GM23338 (cell line): ENCODE results near the gene XDH. TPM values are rescaled to one million over a fixed set of nuclear protein-coding genes. Genes with fewer than 3 reads are reported as not detected.

ENCODE experiments used
- ATAC-seq: fragments of 200-7000 bp; cut with Tn5 transposase; 3 replicates; pipeline ENCODE4 v1.9.1; 2020
- DNase-seq: peaks from one replicate; pipeline ENCODE4 v3.0.0-alpha.2; 2015; ENCODE audit warnings: low spot score
- H2AFZ ChIP-seq: fragments of 200-600 bp; sonication (generic); 2 replicates; pipeline ENCODE4 v1.8.0; 2016; ENCODE audit warnings: antibody characterized with exemption, mild to moderate bottlenecking, moderate library complexity
- H3F3A ChIP-seq: fragments of 200-600 bp; sonication (generic); replicated peaks from 2 replicates; pipeline ENCODE4 v1.8.0; 2017; ENCODE audit warnings: antibody characterized with exemption, mixed run types, low read depth
- H3K27ac ChIP-seq: fragments of 200-600 bp; sonication (generic); 2 replicates; pipeline ENCODE4 v1.6.1; 2016; ENCODE audit warnings: low read depth
- H3K27me3 ChIP-seq: fragments of 200-600 bp; sonication (generic); 2 replicates; pipeline ENCODE4 v1.8.0; 2016; ENCODE audit warnings: mild to moderate bottlenecking, mixed run types, moderate library complexity; ENCODE audit not compliant: insufficient read depth
- H3K36me3 ChIP-seq: fragments of 200-600 bp; sonication (generic); 2 replicates; pipeline ENCODE4 v1.8.0; 2016; ENCODE audit warnings: mild to moderate bottlenecking; ENCODE audit not compliant: insufficient read depth
- H3K4me1 ChIP-seq: fragments of 200-600 bp; sonication (generic); 2 replicates; pipeline ENCODE4 v1.8.0; 2016; ENCODE audit warnings: mild to moderate bottlenecking, moderate library complexity; ENCODE audit not compliant: insufficient read depth
- H3K4me2 ChIP-seq: fragments of 200-600 bp; sonication (generic); 2 replicates; pipeline ENCODE4 v1.7.1; 2017; ENCODE audit warnings: mixed run types
- H3K4me3 ChIP-seq: fragments of 200-600 bp; sonication (generic); 2 replicates; pipeline ENCODE4 v1.6.1; 2016; ENCODE audit warnings: mixed run types
- H3K79me2 ChIP-seq: fragments of 200-600 bp; sonication (generic); replicated peaks from 2 replicates; pipeline ENCODE4 v1.8.0; 2017; ENCODE audit warnings: mild to moderate bottlenecking; ENCODE audit not compliant: insufficient read depth
- H3K9me2 ChIP-seq: fragments of 200-600 bp; sonication (generic); 2 replicates; pipeline ENCODE4 v1.8.0; 2017; ENCODE audit not compliant: insufficient read depth
- H4K20me1 ChIP-seq: fragments of 200-600 bp; sonication (generic); replicated peaks from 2 replicates; pipeline ENCODE4 v1.8.0; 2017; ENCODE audit warnings: mild to moderate bottlenecking; ENCODE audit not compliant: insufficient read depth
- H3K27ac Mint-ChIP-seq: 2 replicates; pipeline ENCODE4 v1.8.0; 2020; ENCODE audit warnings: inconsistent platforms, mild to moderate bottlenecking, moderate library complexity, mixed read lengths
- H3K27me3 Mint-ChIP-seq: 3 replicates; pipeline ENCODE4 v1.8.0; 2022; ENCODE audit warnings: low read depth, mild to moderate bottlenecking, moderate library complexity, mixed read lengths, inconsistent platforms; ENCODE audit not compliant: insufficient read depth, poor library complexity
- H3K36me3 Mint-ChIP-seq: 3 replicates; pipeline ENCODE4 v1.8.0; 2021; ENCODE audit warnings: low read depth, mild to moderate bottlenecking, inconsistent platforms, moderate library complexity, mixed read lengths
- H3K4me1 Mint-ChIP-seq: 3 replicates; pipeline ENCODE4 v1.8.0; 2020; ENCODE audit warnings: mild to moderate bottlenecking, inconsistent platforms, mixed read lengths
- H3K4me3 Mint-ChIP-seq: 3 replicates; pipeline ENCODE4 v1.8.0; 2021; ENCODE audit warnings: moderate library complexity, mild to moderate bottlenecking, inconsistent platforms, mixed read lengths
- H3K9me3 Mint-ChIP-seq: 3 replicates; pipeline ENCODE4 v1.8.0; 2020; ENCODE audit warnings: moderate library complexity, mild to moderate bottlenecking, inconsistent platforms, mixed read lengths
- EZH2 ChIP-seq: fragments of 200-600 bp; sonication (generic); IDR thresholded peaks from one replicate; pipeline ENCODE4 v1.8.0; 2017; ENCODE audit warnings: antibody characterized with exemption, mild to moderate bottlenecking, low read depth; ENCODE audit not compliant: unreplicated experiment
- EZH2phosphoT487 ChIP-seq: fragments of 200-600 bp; sonication (generic); IDR thresholded peaks from one replicate; pipeline ENCODE4 v1.8.1; 2018; ENCODE audit warnings: antibody characterized with exemption; ENCODE audit not compliant: unreplicated experiment
- JUNB ChIP-seq: IDR thresholded peaks from one replicate; pipeline ENCODE4 v1.6.1; 2016; ENCODE audit warnings: antibody characterized with exemption; ENCODE audit not compliant: unreplicated experiment
- NANOG ChIP-seq: IDR thresholded peaks from 2 replicates; pipeline ENCODE4 v1.6.1; 2016; ENCODE audit warnings: antibody characterized with exemption, borderline replicate concordance
- polyA plus RNA-seq: library from polyadenylated mRNA; unstranded; fragments of >200 nt; fragmentation: Nextera tagmentation; extraction: Ambion mirVana; gene quantifications from 2 replicates; pipeline ENCODE4 v1.2.1, GENCODE V29; 2016
- total RNA-seq: library from RNA; depleted of rRNA; stranded (reverse); fragments of >200 nt; shearing (Covaris generic); gene quantifications from 2 replicates; pipeline ENCODE4 v1.2.3, GENCODE V29; 2014
- TF ChIP-seq, protein P1 (sequence below), 2 experiments: fragments of 200-600 bp in 1 of 2; sonication (generic) in 1 of 2; conservative IDR thresholded peaks; 2 replicates each; pipeline versions ENCODE4 v1.5.1 to v1.6.1; 2016 to 2017; ENCODE audit warnings: antibody characterized with exemption in 2 of 2, low read depth in 2 of 2, mild to moderate bottlenecking in 2 of 2, moderate library complexity in 1 of 2
- TF ChIP-seq, protein P2 (sequence below): IDR thresholded peaks from one replicate; pipeline ENCODE4 v1.6.1; 2018; ENCODE audit warnings: antibody characterized with exemption; ENCODE audit not compliant: unreplicated experiment

XDH gene
- total and polyA plus RNA-seq, 2 experiments from 2014 or later = 0.55 to 0.87 TPM

DNA sequence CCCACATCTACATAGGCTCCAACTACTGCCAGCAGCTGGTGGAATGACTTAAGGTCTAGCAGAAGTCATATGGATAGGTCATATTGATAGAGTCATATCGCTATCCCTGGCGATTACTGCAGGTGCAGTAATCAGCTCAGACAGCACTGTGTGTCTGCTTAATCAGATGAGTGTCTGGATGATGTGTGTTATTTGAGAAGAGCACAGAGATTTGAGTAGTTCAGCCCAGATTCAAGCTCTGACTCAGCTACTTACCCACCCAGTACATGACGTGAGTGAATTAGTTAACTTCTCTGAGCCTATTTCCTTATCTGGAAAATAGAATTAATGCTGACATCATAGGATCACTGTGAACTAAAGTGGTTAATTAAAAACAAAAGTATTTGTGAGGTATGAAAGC lies 101.6 kb downstream of the XDH start:
- no peaks in the 10 kb centered on the region for H3K4me1 ChIP-seq
- no peak overlapping the region for H3K4me2 ChIP-seq
- no peaks in the 10 kb centered on the region for H3K36me3 ChIP-seq
- no peaks in the 10 kb centered on the region for H3K79me2 ChIP-seq
- no peaks in the 10 kb centered on the region for H4K20me1 ChIP-seq
- ATAC-seq (no peak), DNase-seq (no peak)
- Mint-ChIP-seq H3K4me1 (no peaks in the 10 kb centered on the region), H3K4me3 (no peak overlapping the region), H3K27ac (no peak overlapping the region), H3K9me3 (peaks cover 8% of the 10 kb centered on the region; the same call in 1 of the 3 replicates), H3K27me3 (peaks cover 6% of the 10 kb centered on the region), H3K36me3 (peaks cover 5% of the 10 kb centered on the region; the same call in 2 of the 3 replicates)
- no peaks in the 10 kb centered on the region for H3K9me2 ChIP-seq
- no peak overlapping the region for H2AFZ ChIP-seq
- H3K27ac ChIP-seq = no peak overlapping the region
- no peaks in the 10 kb centered on the region for H3F3A ChIP-seq
- TF ChIP-seq EZH2phosphoT487 = no peak
- no peak for TF ChIP-seq NANOG
- no peak for TF ChIP-seq EZH2
- TF ChIP-seq JUNB = no peak
- TF ChIP-seq, protein P1, sequence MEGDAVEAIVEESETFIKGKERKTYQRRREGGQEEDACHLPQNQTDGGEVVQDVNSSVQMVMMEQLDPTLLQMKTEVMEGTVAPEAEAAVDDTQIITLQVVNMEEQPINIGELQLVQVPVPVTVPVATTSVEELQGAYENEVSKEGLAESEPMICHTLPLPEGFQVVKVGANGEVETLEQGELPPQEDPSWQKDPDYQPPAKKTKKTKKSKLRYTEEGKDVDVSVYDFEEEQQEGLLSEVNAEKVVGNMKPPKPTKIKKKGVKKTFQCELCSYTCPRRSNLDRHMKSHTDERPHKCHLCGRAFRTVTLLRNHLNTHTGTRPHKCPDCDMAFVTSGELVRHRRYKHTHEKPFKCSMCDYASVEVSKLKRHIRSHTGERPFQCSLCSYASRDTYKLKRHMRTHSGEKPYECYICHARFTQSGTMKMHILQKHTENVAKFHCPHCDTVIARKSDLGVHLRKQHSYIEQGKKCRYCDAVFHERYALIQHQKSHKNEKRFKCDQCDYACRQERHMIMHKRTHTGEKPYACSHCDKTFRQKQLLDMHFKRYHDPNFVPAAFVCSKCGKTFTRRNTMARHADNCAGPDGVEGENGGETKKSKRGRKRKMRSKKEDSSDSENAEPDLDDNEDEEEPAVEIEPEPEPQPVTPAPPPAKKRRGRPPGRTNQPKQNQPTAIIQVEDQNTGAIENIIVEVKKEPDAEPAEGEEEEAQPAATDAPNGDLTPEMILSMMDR (conservative IDR thresholded peaks at IDR 0.05; ENCODE audit: low read depth in 2 of 2) = no peak
- TF ChIP-seq, protein P2, sequence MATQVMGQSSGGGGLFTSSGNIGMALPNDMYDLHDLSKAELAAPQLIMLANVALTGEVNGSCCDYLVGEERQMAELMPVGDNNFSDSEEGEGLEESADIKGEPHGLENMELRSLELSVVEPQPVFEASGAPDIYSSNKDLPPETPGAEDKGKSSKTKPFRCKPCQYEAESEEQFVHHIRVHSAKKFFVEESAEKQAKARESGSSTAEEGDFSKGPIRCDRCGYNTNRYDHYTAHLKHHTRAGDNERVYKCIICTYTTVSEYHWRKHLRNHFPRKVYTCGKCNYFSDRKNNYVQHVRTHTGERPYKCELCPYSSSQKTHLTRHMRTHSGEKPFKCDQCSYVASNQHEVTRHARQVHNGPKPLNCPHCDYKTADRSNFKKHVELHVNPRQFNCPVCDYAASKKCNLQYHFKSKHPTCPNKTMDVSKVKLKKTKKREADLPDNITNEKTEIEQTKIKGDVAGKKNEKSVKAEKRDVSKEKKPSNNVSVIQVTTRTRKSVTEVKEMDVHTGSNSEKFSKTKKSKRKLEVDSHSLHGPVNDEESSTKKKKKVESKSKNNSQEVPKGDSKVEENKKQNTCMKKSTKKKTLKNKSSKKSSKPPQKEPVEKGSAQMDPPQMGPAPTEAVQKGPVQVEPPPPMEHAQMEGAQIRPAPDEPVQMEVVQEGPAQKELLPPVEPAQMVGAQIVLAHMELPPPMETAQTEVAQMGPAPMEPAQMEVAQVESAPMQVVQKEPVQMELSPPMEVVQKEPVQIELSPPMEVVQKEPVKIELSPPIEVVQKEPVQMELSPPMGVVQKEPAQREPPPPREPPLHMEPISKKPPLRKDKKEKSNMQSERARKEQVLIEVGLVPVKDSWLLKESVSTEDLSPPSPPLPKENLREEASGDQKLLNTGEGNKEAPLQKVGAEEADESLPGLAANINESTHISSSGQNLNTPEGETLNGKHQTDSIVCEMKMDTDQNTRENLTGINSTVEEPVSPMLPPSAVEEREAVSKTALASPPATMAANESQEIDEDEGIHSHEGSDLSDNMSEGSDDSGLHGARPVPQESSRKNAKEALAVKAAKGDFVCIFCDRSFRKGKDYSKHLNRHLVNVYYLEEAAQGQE = no peak
- H3K27me3 ChIP-seq = no peaks in the 10 kb centered on the region
- no peak overlapping the region for H3K4me3 ChIP-seq

DNA sequence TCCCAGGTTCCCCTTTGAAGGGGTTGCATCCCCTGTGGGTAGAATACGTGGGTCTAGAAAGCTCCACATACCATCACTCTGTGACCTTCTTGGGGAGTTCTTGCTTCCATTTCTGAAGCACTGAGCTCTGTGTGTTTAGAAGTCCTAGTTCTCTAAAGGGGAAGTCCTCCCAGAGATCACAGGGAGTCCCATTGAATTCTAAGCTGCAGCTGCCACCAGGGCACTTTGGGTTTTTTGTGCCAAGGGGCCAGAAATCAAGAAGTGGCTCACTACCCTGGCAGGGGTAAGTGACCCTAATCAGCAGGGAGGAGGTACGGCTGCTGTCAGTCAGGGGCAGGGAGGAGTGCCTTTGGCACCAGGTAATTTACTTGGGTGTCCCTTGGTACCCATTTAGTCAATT lies 109.7 kb downstream of the XDH start:
- H3K4me2 ChIP-seq = no peak overlapping the region
- no peak overlapping the region for H3K4me3 ChIP-seq
- Mint-ChIP-seq H3K27ac (no peak overlapping the region), H3K27me3 (peaks cover 6% of the 10 kb centered on the region), H3K4me1 (peaks cover 9% of the 10 kb centered on the region), H3K36me3 (no peaks in the 10 kb centered on the region), H3K9me3 (0 out of 3 replicates have a peak, but pooled peaks cover 3% of the 10 kb centered on the region), H3K4me3 (no peak overlapping the region)
- no peaks in the 10 kb centered on the region for H3K36me3 ChIP-seq
- TF ChIP-seq EZH2phosphoT487 (no peak), JUNB (no peak)
- DNase-seq (no peak), ATAC-seq (no peak)
- H3K4me1 ChIP-seq = peaks cover 6% of the 10 kb centered on the region
- H4K20me1 ChIP-seq = no peaks in the 10 kb centered on the region; the same call in 1 of the 2 replicates
- no peak overlapping the region for H2AFZ ChIP-seq
- H3K79me2 ChIP-seq = no peaks in the 10 kb centered on the region
- peaks cover 3% of the 10 kb centered on the region; the same call in 1 of the 2 replicates for H3K9me2 ChIP-seq
- no peaks in the 10 kb centered on the region for H3F3A ChIP-seq
- H3K27ac ChIP-seq = no peak overlapping the region
- no peaks in the 10 kb centered on the region for H3K27me3 ChIP-seq
